HG03095 (cell line): ENCODE data around the gene CCDC169.

ENCODE experiments used
- ATAC-seq: cut with Tn5 transposase; IDR thresholded peaks from one replicate; pipeline ENCODE4 v1.9.1; 2021; ENCODE audit warnings: moderate library complexity; ENCODE audit not compliant: unreplicated experiment

Gene CCDC169

GRCh38 chr13:36244990-36245389 lies 52.6 kb downstream of the CCDC169 start:
- no peak for ATAC-seq

DNA sequence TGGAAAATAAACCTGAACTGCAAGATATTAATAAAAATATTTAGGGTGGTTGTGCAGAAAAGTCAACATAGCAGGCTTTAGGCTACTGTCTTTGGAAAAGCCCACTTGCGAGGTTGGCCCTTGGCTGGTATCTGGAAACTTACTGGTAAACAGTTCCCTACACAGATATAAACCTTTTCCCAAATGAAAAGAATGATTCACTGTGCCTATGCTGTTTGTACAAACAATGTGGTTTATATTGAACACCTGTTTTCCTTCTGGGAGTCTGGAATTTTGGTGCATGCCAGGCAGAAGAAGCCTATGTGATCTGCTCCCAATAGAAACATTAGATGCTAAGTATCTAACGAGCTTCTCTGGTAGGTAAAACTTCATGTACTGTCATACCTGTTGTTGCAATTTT lies 53.5 kb downstream of the CCDC169 start:
- no peak for ATAC-seq

DNA sequence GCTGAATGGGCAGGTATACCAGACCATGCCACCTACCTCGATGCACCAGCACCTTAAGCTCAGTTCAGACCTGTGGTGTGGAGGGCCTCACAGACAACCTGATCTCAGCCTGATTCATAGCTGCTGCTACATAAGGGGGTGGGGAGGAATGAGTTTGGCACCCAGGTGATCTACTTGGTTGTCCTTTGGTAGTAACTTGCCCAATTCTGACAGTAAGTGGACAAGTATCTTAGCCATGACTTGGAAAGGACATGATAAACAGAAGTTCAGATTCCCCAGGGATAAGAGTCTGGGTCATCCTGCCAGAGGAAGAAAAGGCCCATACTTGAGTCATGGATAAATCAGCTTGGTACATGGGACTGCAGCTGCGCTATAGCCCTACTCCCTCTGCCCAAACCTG lies 54.9 kb downstream of the CCDC169 start:
- ATAC-seq = no peak

DNA sequence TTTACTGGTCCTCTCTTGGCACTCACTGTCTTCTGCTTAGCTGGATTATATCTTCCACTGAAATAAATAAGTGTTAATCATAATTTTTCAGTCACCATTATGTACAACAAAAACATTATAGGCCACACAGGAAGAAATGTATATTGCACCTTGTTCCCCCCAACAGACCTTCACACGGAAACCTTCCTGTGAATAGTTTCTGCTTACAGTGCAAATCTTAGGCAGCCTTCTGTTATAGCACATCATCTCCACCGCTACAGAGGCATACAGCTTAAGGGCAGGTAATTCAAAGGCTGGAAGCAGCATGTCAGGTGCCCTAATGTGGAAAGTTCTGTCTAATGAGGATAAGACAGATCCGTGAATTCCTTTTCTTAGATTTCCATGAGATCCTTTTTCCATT lies 66.4 kb downstream of the CCDC169 start:
- no peak for ATAC-seq

DNA sequence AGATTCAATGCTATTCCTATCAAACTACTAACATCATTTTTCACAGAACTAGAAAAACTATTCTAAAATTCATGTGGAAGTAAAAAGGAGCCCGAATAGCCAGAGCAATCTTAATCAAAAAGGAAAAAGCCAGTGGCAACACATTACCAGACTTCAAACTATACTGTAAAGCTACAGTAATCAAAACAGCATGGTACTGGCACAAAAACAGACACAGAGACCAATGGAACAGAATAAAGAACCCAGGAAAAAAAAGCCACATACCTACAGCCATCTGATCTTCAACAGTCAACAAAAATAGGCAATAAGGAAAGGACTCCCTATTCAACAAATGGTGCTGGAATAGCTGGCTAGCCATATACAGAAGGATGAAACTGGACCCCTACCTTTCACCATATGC lies 72.9 kb downstream of the CCDC169 start:
- no peak for ATAC-seq

DNA sequence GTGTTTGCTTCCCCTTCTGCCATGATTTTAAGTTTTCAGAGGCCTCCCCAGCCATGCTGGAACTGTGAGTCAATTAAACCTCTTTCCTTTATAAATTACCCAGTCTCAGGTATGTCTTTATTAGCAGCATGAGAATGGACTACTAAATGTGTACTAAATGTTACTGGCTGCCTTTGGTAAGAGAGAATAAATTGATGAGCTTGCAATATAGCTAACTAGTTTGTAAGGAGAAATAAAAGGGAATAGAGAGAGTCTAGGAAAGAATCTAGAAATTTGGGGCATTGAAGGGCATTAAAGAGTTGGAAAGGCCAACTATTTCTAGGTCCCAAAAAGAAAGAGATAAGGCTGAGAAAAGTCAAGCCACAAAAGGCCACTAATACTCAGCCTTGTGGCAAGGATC lies 77.7 kb downstream of the CCDC169 start:
- ATAC-seq = no peak

GRCh38 chr13:36217456-36217855 lies 80.2 kb downstream of the CCDC169 start:
- no peak for ATAC-seq

- no peak for ATAC-seq
Measured at GRCh38 chr13:36214163-36214921, 83.3 kb downstream of the CCDC169 start, which contains the start of gene SOHLH2. SOHLH2 (minus strand) TSS chr13:36214556; CDS start chr13:36214526, 30 bp downstream.

- no peak for ATAC-seq
Measured at GRCh38 chr13:36212789-36213188, 84.8 kb downstream of the CCDC169 start.

DNA sequence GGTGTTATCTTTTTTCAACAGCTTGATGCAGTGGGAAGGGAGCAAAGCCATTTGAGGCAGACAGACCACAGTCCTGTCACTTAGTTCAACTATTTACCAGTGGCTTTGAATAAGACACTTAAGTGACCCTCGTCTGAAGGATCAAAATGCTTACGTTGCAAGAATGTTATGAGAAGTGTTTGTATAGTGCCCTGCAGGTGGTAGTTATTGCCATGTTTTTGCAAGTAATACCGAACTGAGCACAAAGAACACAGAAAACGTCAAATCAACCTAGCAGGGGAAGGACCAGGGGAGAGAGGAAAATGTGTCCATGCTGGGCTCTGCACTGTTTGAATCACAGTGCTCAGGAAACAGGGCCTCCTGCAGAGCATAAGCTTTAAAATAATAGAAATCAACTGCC lies 86.0 kb downstream of the CCDC169 start:
- no peak for ATAC-seq

- no peak for ATAC-seq
Measured at GRCh38 chr13:36210738-36211137, 86.9 kb downstream of the CCDC169 start.

GRCh38 chr13:36207672-36208071 lies 89.9 kb downstream of the CCDC169 start:
- ATAC-seq = no peak

DNA sequence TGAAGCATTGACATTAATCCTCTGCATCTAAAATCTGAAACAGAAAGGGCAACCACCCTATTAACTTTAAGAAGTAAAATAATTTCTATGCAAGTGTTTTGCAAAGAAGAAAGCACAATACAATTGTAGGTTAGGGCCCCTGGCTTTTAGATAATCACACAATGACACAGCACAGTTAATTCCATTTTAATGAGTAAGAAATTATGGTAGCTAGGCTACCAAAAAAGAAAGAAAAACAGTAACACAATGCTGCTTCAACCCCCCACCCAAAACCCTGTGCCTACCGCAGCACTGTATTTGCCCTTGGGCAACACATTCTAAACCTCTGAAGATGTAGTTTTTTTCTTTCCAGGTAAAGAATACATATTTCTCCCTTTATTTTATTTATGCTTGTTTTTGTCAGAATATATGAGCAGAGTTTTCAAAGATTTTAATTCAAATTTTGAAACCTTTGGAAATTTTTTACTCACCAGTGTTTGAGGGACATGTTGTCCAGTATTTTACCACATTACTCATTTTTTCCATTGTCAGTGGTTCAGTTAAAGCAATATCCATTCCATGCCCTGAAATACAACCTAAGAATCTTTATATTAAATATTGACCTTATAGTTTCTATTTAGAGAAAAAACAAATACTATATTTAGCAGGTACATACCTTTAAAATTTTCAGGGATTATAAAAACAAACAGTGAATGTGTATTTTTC lies 104.3 kb downstream of the CCDC169 start:
- ATAC-seq = no peak

- ATAC-seq = no peak
Measured at GRCh38 chr13:36192166-36192565, 105.4 kb downstream of the CCDC169 start.

GRCh38 chr13:36190771-36191170 lies 106.8 kb downstream of the CCDC169 start:
- ATAC-seq = no peak

- no peak for ATAC-seq
Measured at GRCh38 chr13:36188441-36188840, 109.2 kb downstream of the CCDC169 start.

GRCh38 chr13:36183901-36184300 lies 113.7 kb downstream of the CCDC169 start:
- no peak for ATAC-seq
